ENCODE results near the gene CSTB. TPM values are rescaled to one million over a fixed set of nuclear protein-coding genes. Genes with fewer than 3 reads are reported as not detected.

Gene CSTB
- total RNA-seq, 1 experiment from 2014 or later, result 36.1 TPM

GRCh38 chr21:43805275-43805800 is 29.2 kb upstream of the CSTB start (continued):
- TF ChIP-seq ESRRA (CRISPR knock-in tag; IDR thresholded peaks at IDR 0.05; ENCODE audit: borderline replicate concordance) (no peak), MXD4 (CRISPR knock-in tag; IDR thresholded peaks at IDR 0.05; ENCODE audit: borderline replicate concordance) (no peak), HMGXB4 (CRISPR knock-in tag; IDR thresholded peaks at IDR 0.05) (no peak), PREB (CRISPR knock-in tag; IDR thresholded peaks at IDR 0.05; ENCODE audit: borderline replicate concordance) (no peak)

GRCh38 chr21:43803558-43804300 is 27.6 kb upstream of the CSTB start:
- H3K9me3 Mint-ChIP-seq, result no peaks in the 10 kb centered on the region
- TF ChIP-seq STAT6 (CRISPR knock-in tag; conservative IDR thresholded peaks at IDR 0.05; ENCODE audit: low read depth), result no peak
- TF ChIP-seq TEAD4 (CRISPR knock-in tag; IDR thresholded peaks at IDR 0.05), result no peak
- TF ChIP-seq GABPB1 (CRISPR knock-in tag; IDR thresholded peaks at IDR 0.05), result no peak
- no peak for TF ChIP-seq SP1 (CRISPR knock-in tag; conservative IDR thresholded peaks at IDR 0.05)
- DNase-seq (ENCODE audit: low spot score), result no peak
- ChIA-PET CTCF (interaction anchor here (0.6 kb wide), 1 partner anchor 75 kb away, joined by 4 read pairs; no protein-coding TSS in a partner anchor), POLR2A (no interaction called here)
- no peak for ATAC-seq
- no peak overlapping the region; the same call in 1 of the 2 replicates for H3K27ac Mint-ChIP-seq
- peaks cover 37% of the 10 kb centered on the region for H3K36me3 Mint-ChIP-seq
- H3K4me3 Mint-ChIP-seq, result no peak overlapping the region
- H3K27me3 Mint-ChIP-seq (ENCODE audit: low read depth), result no peaks in the 10 kb centered on the region
- H3K4me1 Mint-ChIP-seq, result no peaks in the 10 kb centered on the region

GRCh38 chr21:43802713-43803313 is 26.7 kb upstream of the CSTB start:
- Mint-ChIP-seq H3K27me3 (ENCODE audit: low read depth) (no peaks in the 10 kb centered on the region), H3K36me3 (peaks cover 45% of the 10 kb centered on the region), H3K27ac (no peak overlapping the region), H3K9me3 (no peaks in the 10 kb centered on the region), H3K4me1 (no peaks in the 10 kb centered on the region), H3K4me3 (no peak overlapping the region)
- POLR2A ChIA-PET, result no interaction called here
- ATAC-seq (no peak), DNase-seq (ENCODE audit: low spot score) (no peak)
- CTCF ChIA-PET, result no interaction called here
- TF ChIP-seq ZBTB21 (CRISPR knock-in tag; IDR thresholded peaks at IDR 0.05; ENCODE audit: borderline replicate concordance) (no peak), CTCF (IDR thresholded peaks at IDR 0.05) (no peak), FOXP1 (CRISPR knock-in tag; IDR thresholded peaks at IDR 0.05; ENCODE audit: borderline replicate concordance) (no peak), HMGA2 (CRISPR knock-in tag; IDR thresholded peaks at IDR 0.05) (no peak), TCF7 (CRISPR knock-in tag; IDR thresholded peaks at IDR 0.05; ENCODE audit: low read depth) (no peak), FOXK1 (CRISPR knock-in tag; IDR thresholded peaks at IDR 0.05) (no peak), TP53 (CRISPR knock-in tag; IDR thresholded peaks at IDR 0.05) (no peak), MLX (CRISPR knock-in tag; IDR thresholded peaks at IDR 0.05) (no peak), JAZF1 (CRISPR knock-in tag; IDR thresholded peaks at IDR 0.05) (no peak), EMX1 (CRISPR knock-in tag; IDR thresholded peaks at IDR 0.05) (no peak), ZNF512 (CRISPR knock-in tag; IDR thresholded peaks at IDR 0.05; ENCODE audit: borderline replicate concordance) (no peak), NR2C2 (CRISPR knock-in tag; IDR thresholded peaks at IDR 0.05) (no peak), CBFB (CRISPR knock-in tag; IDR thresholded peaks at IDR 0.05; ENCODE audit: low read depth) (no peak), IRF1 (CRISPR knock-in tag; IDR thresholded peaks at IDR 0.05) (no peak)

All from WTC11 (cell line).